Measurements from ENCODE around the gene ERAS. TPM values are rescaled to one million over a fixed set of nuclear protein-coding genes. Genes with fewer than 3 reads are reported as not detected.

ERAS gene
- total RNA-seq, 1 experiment from 2014 or later, result not detected

DNA sequence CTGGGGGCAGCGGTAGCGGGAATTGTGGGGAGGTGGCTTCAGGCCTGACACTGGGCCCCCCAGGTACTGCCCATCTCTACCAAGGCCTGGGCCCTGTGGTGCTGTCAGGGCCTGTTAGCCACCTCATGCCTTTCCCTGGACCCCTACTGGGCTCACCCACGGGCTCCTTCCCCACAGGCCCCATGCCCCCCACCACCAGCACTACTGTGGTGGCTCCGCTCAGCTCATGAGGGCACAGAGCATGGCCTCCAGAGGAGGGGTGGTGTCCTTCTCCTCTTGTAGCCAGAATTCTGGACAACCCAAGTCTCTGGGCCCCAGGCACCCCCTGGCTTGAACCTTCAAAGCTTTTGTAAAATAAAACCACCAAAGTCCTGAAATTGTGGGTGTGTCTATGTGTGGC is 32.4 kb upstream of the ERAS start:
- H3K4me3 ChIP-seq (ENCODE audit: low read length), result no peak overlapping the region
- H3K9ac ChIP-seq (ENCODE audit: low read length), result no peak overlapping the region
- DNase-seq (no peak), ATAC-seq (no peak)
- no peaks in the 10 kb centered on the region for H3K36me3 ChIP-seq (ENCODE audit: low read depth, low read length)
- no peaks in the 10 kb centered on the region for H3F3A ChIP-seq (ENCODE audit: low read length, unreplicated experiment)
- TF ChIP-seq EZH2 (IDR thresholded peaks at IDR 0.05; ENCODE audit: low read length, unreplicated experiment) (no peak), CTCF (conservative IDR thresholded peaks at IDR 0.05; ENCODE audit: low read depth, low read length) (no peak), EZH2phosphoT487 (IDR thresholded peaks at IDR 0.05; ENCODE audit: borderline replicate concordance, low read length) (no peak)
- no peaks in the 10 kb centered on the region for H3K27me3 ChIP-seq (ENCODE audit: low read length)
- intact Hi-C loops (cut with micrococcal nuclease), result no loop called here
- H3K9me3 ChIP-seq (ENCODE audit: low read length), result no peaks in the 10 kb centered on the region
- no peaks in the 10 kb centered on the region for H3K79me2 ChIP-seq (ENCODE audit: low read length)
- peaks cover 14% of the 10 kb centered on the region for H3K4me1 ChIP-seq (ENCODE audit: insufficient read depth, low read length)
- CTCF ChIA-PET, result no interaction called here
- H2AFZ ChIP-seq (ENCODE audit: low read length), result no peak overlapping the region
- no TSS peak for BruUV-seq (replicated peaks)
- no peak overlapping the region for H3K4me2 ChIP-seq (ENCODE audit: low read length)
- POLR2A ChIA-PET (ENCODE audit: unreplicated experiment), result no interaction called here
- no peak overlapping the region for H3K27ac ChIP-seq (ENCODE audit: low read length)
- no peaks in the 10 kb centered on the region for H4K20me1 ChIP-seq (ENCODE audit: low read length)
- no peaks in the 10 kb centered on the region for H3K9me2 ChIP-seq (replicated peaks; ENCODE audit: low read length)

DNA sequence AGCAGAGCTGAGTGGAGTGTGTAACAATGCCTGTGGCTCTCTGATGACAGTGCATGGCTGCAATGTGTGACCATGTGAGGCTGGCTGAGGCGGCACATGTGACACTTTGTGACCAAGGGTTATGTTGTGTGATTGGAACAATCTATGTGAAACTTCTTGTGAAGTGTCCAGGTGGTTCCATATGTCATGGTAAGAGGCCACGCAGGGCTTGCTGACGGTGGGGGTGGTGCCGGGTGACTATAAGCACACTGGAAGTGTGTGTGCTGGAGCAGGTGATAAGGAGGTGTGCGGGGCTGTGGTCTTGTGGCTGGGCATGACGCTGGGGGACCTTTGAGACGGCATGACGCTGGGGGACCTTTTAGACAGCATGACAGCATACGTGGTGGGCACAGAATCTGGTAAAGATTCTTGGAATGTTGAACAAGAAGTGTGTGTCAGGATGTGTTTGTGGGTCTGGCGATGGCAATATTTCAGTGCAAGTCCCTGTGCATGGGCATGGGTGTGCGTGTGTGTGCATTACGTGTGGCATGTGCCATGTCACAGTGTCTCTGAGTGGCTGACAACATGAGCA is 31.9 kb upstream of the ERAS start:
- Histone ChIP-seq H3K9me3 (ENCODE audit: low read length) (no peaks in the 10 kb centered on the region), H3K27ac (ENCODE audit: low read length) (no peak overlapping the region), H3K27me3 (ENCODE audit: low read length) (no peaks in the 10 kb centered on the region), H3K4me3 (ENCODE audit: low read length) (no peak overlapping the region), H3F3A (ENCODE audit: low read length, unreplicated experiment) (no peaks in the 10 kb centered on the region), H3K4me1 (ENCODE audit: insufficient read depth, low read length) (peaks cover 14% of the 10 kb centered on the region), H3K9me2 (replicated peaks; ENCODE audit: low read length) (no peaks in the 10 kb centered on the region), H3K9ac (ENCODE audit: low read length) (no peak overlapping the region), H2AFZ (ENCODE audit: low read length) (0 out of 2 replicates have a peak overlapping the region, but pooled peaks have one; percentile 68), H3K79me2 (ENCODE audit: low read length) (no peaks in the 10 kb centered on the region), H4K20me1 (ENCODE audit: low read length) (no peaks in the 10 kb centered on the region), H3K36me3 (ENCODE audit: low read depth, low read length) (no peaks in the 10 kb centered on the region), H3K4me2 (ENCODE audit: low read length) (peak overlapping the region; percentile 50)
- no peak for TF ChIP-seq EZH2phosphoT487 (IDR thresholded peaks at IDR 0.05; ENCODE audit: borderline replicate concordance, low read length)
- ChIA-PET CTCF (no interaction called here), POLR2A (ENCODE audit: unreplicated experiment) (no interaction called here)
- no peak for DNase-seq
- intact Hi-C loops (cut with micrococcal nuclease), result no loop called here
- no TSS peak for BruUV-seq (replicated peaks)
- ATAC-seq, result no peak

GRCh38 chrX:48794911-48795515 is 31.3 kb upstream of the ERAS start:
- CTCF ChIA-PET, result no interaction called here
- Histone ChIP-seq H3K27ac (ENCODE audit: low read length) (peak overlapping the region; percentile 34), H3K4me1 (ENCODE audit: insufficient read depth, low read length) (peaks cover 14% of the 10 kb centered on the region)

More at GRCh38 chrX:48794911-48795515, 31.3 kb upstream of the ERAS start:
- Histone ChIP-seq H3K9me3 (ENCODE audit: low read length) (no peaks in the 10 kb centered on the region), H3K27me3 (ENCODE audit: low read length) (no peaks in the 10 kb centered on the region), H3K4me2 (ENCODE audit: low read length) (peak overlapping the region; percentile 50), H3F3A (ENCODE audit: low read length, unreplicated experiment) (no peaks in the 10 kb centered on the region), H3K9me2 (replicated peaks; ENCODE audit: low read length) (no peaks in the 10 kb centered on the region), H3K4me3 (ENCODE audit: low read length) (no peak overlapping the region), H3K79me2 (ENCODE audit: low read length) (no peaks in the 10 kb centered on the region), H4K20me1 (ENCODE audit: low read length) (no peaks in the 10 kb centered on the region), H3K9ac (ENCODE audit: low read length) (no peak overlapping the region), H2AFZ (ENCODE audit: low read length) (peak overlapping the region; percentile 68), H3K36me3 (ENCODE audit: low read depth, low read length) (no peaks in the 10 kb centered on the region)
- POLR2A ChIA-PET (ENCODE audit: unreplicated experiment), result no interaction called here
- BruUV-seq (replicated peaks), result no TSS peak
- intact Hi-C loops (cut with micrococcal nuclease), result no loop called here
- TF ChIP-seq CTCF (conservative IDR thresholded peaks at IDR 0.05; ENCODE audit: low read depth, low read length) (no peak), EZH2 (IDR thresholded peaks at IDR 0.05; ENCODE audit: low read length, unreplicated experiment) (no peak), EZH2phosphoT487 (IDR thresholded peaks at IDR 0.05; ENCODE audit: borderline replicate concordance, low read length) (no peak)
- DNase-seq (peak; percentile 61), ATAC-seq (peak; percentile 82)
